Measurements from ENCODE around the gene ANKRD11.
"Not testable (repeated sequence)": the region's sequence is repeated elsewhere in the genome, so short reads cannot be mapped to it uniquely, and the experiment has no call there.

The ANKRD11 gene

DNA sequence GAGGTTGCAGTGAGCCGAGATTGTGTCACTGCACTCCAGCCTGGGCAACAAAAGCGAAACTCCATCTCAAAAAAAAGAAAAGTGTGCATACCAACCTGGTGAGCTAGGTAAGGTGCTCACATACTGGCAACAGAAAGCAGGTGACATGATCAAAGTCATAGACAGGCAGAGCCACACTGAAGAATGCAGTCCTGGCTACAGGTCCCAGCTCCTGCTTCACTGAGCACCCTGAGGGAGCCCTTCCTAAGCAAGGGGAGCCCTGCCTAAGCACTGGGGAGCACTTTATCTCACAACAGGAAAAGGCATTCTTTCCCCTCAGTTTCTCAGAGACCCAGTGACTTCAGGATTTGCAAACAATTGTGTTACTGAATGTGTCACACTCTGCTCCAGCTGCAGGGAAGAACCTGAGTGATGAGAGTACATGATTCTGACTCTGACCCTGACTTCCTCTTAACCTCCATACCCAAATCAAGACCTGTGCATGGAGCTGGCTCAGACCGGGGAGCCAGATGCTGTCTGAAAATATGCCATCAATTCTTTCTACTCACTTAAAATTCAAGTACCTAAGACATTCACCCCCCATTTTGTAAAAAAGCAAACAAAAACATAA lies 40.5 kb downstream of the ANKRD11 start:
- no peak for DNase-seq

DNA sequence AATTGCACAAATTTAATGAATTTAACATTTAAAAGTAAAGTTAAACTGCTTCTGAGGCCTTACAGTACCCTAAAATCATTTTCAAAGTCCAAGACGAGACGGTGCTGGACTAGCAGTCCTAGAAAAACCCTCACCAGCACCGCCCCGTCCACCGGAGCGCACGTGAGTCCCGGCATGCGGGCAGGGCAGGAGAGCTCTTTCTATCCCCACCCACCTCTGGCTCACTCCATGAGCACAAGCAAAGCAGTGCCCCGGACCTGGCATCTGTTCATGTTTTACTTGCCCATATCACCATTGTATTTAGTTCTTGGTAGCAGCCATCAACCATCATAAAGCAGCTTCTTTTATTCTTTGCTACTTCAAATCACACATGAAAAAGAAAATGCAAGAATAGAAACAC lies 41.7 kb downstream of the ANKRD11 start:
- DNase-seq: no peak

DNA sequence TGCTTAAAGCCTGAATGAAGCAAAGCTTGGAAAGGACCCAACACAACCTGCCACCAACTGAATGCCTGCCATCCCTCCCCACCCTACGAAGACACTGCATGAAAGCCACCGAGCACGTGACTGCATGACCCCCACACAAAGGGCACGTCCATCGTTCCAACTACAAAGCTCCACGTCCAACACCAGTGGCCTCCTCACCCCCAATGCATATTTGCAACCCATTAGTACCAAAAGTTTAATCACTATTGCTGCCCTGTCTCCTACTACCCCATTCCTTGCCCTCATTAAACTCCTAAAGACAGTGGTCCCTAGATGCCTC lies 43.4 kb downstream of the ANKRD11 start:
- no peak for DNase-seq

DNA sequence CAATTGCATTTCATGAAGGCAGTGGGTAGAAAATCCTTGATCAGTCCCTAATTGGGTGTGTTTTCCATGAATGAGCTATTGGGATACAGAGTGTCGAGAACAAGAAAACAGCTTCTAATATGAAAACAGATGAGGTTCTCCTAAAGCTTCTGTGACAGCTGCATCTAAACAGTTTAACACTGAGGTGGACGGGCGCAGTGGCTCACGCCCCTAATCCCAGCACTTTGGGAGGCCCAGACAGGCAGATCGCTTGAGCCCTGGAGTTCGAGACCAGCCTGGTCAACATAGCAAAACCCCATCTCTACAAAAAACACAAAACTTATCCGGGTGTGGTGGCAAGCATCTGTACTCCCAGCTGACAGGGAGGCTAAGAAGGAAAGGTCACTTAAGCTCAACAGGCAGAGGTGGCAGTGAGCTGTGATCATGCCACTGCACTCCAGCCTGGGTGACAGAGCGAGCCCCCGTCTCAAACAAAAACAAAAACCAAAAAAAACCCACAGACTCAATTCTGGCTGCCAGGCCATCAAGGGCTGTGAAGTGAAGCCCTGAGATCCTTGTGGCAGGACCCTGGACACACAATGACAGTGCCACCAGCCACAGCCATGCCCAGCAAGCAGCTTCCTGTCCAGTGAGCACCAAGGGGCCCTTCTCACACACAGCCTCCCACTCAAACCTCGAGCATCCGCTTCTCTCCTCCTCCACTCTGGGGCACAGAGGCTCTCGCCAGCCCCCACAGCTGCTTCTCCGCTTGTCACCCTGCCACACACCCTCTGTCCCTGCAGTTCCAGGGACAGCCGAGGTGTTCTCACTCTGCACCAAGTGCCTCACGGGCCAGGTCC lies 44.0 kb downstream of the ANKRD11 start:
- no peak for DNase-seq

DNA sequence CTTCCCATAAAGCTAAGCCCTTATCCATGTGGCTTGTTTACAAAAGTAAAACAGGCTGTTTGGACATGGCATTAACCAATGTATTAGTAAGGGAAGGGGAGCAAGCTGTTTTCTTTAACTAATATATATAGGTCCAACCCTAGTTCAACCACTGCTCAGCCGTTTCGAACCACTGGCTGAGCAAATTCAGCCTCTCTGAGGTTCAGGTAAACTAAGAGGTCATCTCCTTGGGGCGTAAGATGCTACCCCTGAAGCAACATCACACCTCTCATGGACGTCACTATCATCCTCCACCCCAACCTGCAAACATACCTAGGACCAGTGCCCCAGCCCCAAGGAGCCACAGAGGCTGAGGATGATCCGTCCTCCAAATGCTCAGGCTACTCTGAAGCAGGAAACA lies 45.2 kb downstream of the ANKRD11 start:
- no peak for DNase-seq

DNA sequence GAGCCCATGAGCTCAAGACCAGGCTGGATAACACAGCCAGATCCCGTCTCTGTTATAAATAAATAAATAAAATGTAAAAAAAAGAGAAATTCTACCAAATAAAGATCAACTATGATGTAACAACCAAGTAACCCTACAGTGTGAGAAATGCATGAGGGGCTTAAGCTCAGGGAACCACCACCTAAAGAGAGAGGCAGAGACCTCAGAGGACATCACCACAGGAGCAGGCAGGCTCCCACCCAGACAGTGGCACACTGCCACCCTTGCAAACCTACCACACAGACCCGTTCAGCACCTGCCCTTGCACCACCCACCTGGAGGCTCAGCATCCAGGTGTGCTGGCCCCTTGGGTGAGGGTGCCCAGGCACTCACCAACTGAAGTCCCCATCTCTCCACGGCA lies 45.6 kb downstream of the ANKRD11 start:
- no peak for DNase-seq

DNA sequence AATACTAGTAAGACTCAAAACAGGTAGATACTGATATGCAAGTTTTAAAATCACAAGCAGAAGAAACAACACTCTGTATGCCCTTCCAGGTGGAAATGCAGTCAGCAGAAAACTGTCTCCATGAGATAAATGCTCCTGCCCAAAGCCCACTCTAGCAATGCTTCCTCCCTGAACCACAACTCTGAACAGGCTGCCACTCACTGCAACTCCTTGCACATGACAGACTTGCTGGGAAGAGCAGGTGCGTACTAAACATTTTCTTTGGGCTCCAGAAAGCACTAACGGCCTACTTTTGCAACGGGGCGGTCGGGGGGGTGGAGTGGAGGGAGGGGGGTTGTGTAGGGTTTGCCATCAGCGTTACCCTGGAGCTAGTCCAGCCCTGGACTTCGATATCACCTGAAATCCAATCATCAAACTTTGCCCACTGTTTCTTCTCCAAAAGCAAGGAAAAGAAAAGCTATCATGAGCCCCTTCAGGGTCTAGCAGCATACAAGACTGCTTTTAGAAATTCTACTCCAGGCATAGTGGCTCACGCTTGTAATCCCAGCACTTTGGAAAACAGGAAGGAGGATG lies 46.1 kb downstream of the ANKRD11 start:
- DNase-seq: no peak

DNA sequence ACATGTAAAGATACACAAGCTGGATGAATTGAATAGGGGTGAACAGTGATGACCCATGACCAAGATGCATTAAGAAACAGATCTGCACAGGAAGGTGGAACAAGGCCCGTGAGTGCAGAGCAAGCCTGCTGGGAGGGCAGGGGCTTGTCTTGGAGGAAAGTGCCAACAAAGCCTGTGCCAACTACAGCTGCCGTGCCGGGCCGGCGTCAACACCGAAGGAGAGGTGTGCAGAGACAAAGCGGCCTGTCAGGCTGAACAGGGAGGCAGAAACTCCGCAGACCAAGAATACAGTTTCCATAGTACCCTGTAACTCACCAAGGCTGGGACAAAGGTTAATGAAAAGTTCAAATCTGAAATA lies 46.7 kb downstream of the ANKRD11 start:
- DNase-seq: no peak

DNA sequence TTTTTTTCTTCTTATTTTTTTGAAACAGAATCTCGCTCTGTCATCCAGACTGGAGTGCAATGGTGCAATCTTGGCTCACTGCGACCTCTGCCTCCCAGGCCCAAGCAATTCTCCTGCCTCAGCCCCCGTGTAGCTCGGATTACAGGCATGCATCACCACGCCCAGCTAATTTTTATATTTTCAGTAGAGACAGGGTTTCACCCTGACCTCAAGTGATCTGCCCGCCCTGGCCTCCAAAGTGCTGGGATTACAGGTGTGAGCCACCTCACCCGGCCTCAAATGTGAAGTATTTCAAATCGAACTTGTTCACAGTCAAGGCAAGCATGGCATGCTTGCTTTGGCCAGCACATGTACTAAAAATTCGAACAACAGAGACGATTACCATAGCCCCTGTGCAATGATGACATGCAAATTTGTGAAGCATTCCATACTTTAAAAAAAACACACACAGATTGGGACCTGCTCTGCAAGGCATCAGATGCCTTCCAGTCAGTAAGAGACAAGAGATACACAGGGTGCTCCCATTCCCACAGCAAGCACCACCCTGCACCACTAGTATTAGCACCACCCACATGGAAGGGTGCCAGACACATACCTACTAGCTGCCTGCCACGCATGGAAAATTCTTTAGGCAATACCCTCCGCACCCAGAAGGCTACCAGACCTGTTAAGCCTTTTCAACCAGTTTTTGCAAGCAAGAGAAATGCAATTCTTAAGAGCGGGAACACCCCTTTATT lies 47.2 kb downstream of the ANKRD11 start:
- DNase-seq: no peak

DNA sequence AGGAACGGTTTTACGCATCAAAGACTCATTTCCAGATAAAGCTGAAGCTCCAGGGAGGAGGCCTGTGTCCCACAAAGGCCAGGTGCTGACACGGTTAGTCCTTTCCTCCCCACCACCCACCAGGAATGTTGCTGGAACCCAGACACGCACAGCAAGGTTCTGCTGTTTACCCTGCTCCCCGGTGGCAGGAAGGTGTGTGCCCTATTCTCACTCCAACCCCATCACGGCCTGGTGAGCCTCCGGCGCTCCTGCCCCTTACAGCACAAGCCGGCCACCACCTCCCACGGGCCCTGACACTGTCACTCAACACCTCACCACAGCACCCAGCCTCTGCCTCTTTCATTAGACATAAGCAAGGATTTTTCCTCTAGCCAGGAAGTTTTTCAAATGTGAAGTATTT lies 47.8 kb downstream of the ANKRD11 start:
- DNase-seq: no peak

DNA sequence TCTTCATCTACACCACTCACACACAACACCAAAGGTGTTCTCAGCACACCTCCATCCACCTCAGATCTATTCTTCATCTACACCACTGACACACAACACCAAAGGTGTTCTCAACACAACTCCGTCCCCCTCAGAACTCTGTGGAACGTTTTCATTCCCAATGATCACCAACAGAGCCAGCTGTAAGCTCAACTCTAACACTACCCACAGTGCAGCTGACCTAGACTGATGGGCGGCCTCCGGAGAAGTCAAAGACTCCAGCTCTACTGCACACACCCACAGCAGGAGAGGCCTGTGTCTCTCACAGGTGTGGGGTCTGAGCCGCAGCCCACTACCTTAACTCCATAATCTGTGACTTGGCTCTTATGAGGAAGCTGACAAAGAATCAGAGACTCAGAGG lies 50.7 kb downstream of the ANKRD11 start:
- DNase-seq: no peak

DNA sequence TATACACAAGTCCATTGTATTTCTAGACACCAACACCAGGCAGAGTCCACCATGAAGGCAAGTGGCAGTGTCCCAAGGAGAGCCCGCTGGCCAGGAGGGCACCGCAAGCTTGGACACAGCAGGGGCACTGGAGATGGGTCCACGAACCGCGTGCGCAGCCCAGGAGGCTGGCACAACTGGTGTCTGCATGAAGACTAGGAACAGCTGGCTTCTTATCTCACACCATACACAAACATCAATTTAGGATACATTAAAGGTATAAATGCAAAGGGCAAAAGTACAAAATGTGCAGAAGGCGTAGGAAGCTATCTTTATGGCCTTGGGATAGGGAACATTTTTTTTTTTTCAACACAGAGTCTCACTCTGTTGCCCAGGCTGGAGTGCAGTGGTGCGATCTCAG lies 52.4 kb downstream of the ANKRD11 start:
- no peak for DNase-seq

DNA sequence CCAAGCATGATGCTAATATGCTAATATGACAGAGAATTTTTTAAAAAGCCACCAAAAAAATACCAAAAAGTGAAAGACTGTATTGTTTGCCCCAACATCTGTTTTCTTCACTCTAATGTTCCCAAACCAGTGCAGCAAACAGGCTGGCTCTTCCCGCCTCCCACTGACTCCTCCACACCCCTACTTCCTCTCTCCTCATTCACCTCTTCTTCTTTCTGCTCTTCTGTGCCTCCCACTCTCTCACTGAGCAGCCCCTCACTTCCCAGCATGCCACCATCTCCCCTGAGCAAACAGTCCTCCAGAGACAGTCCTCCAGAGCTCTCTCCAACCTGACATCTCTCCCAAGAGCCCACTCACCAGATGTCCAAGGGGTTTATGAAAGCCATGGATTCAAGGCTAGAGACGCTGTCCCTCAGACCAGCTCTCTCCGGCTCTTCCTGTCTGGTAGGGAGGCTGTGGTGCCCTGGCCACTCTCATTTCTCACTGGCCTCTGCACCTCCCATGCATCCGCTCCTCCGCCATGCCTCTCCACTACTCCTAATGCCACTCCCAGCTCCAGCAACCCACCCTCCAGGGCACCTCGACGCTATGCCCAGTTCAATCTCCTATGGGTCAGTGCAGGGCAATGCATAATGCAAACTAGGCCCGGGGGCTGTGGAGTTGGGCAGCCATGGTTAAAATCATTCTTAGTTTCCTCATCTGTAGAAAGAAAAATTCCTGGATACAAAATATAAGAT lies 52.9 kb downstream of the ANKRD11 start:
- DNase-seq: no peak

DNA sequence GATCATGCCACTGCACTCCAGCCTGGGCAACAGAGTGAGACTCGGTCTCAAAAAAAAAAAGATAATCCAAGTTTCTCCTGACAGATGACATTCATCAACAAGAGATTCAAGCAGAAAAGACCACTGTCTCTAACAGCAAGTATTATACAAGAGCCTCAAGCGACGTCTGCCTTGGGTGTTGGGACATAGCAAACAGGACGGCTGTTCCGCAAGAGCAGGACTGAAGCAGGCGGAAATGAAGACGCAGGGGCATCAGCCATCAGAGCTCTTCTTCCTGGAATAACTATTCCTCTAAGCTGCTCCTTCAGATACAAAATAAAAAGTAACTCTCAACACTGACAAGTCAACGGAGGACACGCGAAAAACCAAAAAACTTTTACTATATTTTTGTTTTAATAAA lies 54.0 kb downstream of the ANKRD11 start:
- no peak for DNase-seq

DNA sequence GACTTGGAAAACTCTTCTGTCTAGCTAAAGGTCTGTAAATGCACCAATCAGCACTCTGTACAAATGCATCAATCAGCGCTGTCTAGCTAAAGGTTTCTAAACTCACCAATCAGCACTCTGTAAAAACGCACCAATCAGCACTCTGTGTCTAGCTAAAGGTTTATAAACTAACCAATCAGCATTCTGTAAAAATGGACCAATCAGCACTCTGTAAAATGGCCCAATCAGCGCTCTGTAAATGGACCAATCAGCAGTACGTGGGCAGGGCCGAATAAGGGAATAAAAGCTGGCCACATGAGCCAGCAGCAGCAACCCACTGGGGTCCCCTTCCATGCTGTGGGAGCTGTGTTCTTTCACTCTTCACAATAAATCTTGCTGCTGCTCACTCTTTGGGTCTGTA lies 55.3 kb downstream of the ANKRD11 start:
- DNase-seq: not testable (repeated sequence)

DNA sequence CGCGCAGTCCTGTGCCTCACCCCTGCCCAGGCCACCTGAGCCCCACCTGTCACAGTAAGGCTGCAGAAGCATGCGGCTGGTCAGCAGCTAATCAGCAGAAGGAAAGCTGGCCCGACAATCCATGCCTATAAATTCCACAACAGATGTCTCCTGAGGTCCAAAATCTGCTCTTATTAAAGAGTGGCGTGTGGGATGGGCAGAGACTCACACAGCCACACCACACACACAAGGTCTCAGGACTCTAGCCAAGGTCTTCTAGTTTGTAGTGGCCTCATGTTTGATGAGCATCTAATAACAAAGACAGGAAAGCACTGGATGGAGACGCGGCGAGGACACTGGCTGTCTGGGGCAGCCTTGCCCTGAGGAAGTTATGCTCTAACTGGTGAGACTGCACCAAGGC lies 55.9 kb downstream of the ANKRD11 start:
- no peak for DNase-seq

DNA sequence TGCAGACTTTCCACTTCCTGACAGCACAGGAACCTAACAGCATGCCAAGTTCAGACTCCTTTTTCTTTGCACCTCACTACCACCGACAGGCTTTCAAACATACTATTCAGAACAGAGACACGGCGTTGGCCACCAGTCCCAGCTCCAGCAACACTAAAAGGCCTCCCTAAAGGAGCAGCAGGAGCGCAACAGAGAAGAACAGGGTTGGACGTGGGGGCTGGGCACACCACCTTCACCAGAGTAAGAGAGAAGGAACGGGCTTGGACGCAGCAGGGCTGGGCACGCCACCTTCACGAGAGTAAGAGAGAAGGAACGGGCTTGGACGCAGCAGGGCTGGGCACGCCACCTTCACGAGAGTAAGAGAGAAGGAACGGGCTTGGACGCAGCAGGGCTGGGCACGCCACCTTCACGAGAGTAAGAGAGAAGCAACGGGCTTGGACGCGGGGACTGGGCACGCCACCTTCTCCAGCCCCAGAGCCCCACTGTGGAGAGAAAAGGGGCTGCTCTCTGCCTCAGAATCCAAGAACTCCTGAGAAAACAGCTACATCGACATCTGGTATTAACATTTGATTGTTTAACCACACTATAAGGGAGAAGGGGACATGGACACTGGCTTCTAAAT lies 56.9 kb downstream of the ANKRD11 start:
- not testable (repeated sequence) for DNase-seq

DNA sequence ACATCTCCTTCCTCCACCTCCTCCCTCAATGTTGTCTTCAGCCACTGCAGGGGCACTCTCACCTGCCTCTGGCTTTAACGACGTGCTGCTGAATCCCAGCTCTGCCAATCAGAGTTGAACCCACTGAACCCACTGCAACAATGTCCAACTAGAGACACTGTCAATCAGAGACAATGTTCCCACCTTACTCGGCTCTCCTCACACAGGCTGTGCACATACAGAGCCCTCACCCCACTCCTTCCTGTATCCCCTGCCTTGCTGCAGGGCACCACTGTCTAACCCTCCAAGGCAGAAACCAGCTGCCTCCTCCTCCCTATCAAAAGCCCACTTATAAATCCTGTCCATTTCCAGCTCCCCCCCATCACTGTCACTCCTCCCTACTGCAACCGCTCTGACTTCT lies 58.7 kb downstream of the ANKRD11 start:
- DNase-seq: no peak

DNA sequence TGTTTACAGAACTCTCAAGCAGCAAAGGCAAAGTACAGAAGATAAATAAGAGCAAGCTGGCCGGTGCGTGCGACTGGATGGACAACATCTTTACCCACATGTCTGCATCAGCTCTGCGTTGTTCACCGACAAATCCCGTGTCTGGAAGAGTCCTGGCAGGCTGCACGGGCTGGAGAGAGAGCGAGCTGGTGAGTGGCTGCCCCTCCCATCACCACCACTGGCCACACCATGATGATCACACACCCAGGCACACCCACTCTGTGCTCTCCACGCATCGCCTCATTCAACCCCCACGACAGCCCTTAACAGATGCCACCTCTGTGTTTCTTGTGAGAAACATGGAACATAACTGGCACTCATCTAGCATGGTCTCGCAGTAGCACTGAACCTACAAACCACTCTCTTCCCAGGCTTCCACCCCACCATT lies 59.2 kb downstream of the ANKRD11 start:
- DNase-seq: no peak

DNA sequence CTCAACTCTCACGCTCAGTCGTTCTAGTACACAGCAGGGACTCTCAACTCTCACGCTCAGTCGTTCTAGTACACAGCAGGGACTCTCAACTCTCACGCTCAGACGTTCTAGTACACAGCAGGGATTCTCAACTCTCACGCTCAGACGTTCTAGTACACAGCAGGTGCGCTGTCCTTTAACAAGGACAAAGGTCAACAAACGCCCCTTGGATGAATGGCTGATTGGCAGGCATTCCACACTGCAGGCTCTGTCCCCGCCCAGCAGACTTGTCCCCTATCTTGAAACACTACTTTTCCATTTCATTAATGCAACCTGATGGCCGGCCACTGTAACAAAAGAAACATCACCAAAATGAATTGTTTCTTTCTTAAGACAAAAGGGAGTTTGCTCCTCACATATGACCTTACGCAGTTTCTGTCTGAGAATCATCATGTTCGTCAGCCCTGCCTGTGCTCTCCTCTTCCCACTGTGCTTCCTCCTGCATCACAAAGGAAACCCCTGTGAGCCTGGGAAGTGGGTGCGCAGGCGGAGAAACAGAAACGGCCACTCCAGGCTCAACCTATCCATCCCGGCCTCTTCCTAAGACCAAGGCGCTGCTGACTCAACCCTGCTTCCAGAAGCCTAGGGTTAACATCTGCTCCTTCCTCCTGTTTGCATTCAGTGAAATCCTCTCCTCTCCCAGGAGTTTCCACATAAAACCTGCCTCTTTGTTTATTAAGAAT lies 59.8 kb downstream of the ANKRD11 start:
- no peak for DNase-seq

DNA sequence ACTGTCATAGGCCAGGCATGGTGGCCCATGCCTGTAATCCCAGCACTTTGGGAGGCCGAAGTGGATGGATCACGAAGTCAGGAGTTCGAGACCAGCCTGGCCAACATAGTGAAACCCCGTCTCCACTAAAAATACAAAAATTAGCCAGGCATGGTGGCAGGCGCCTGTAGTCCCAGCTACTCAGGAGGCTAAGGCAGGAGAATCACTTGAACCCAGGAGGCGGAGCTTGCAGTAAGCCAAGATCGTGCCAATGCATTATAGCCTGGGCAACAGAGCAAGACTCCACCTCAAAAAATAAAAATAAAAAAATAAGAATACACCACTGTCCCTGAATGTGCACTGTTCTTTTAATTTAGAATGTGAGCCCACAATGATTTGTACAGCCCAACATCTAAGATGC lies 61.8 kb downstream of the ANKRD11 start:
- DNase-seq: not testable (repeated sequence)
